OCI-LY1 (cell line): ENCODE measurements around the gene MRC2.

Experiments used
- CTCF ChIP-seq: fragments of 200-600 bp; sonication (generic), shearing (Covaris generic); IDR thresholded peaks from 2 replicates; pipeline ENCODE4 v1.5.1; 2017; ENCODE audit warnings: mild to moderate bottlenecking, antibody characterized with exemption, low read length, moderate library complexity, mixed read lengths
- EZH2 ChIP-seq: fragments of 200-600 bp; sonication (generic), shearing (Covaris generic); IDR thresholded peaks from 2 replicates; pipeline ENCODE4 v1.8.0; 2017; ENCODE audit warnings: borderline replicate concordance, mixed run types, mild to moderate bottlenecking, antibody characterized with exemption, low read length, moderate library complexity, mixed read lengths

DNA sequence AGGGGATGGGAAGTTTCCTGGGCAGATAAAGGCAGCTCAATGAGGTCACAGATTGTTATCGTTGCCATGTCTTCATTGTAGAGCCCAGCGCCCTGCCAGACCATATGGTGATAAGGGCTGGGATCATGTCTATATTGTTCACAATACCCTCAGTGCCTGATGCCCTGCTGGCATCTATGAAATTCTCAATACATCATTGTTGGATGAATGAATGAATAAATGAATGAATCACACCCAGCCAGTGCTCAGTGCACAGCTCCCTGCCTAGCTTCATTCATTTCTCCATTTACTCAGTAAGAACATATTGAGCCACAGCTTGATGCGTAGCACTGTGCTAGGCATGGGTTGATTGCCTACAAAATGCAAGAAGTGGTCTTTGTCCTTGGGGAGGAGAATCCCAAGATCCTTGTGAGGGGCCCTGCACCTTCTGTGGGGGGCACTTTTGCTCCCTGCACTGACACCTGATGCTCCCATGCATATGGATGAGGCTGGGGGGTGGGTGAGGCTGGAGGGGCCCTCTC lies 29.7 kb downstream of the MRC2 start:
- TF ChIP-seq CTCF (no peak), EZH2 (no peak)
